Neural cell (in vitro differentiated cells): ENCODE results near the gene SLC18A3. TPM values are rescaled to one million over a fixed set of nuclear protein-coding genes. Genes with fewer than 3 reads are reported as not detected.

ENCODE experiments used
- H2AFZ ChIP-seq: fragments of 200-600, 300-800 bp; sonication (generic), shearing (Covaris generic); 2 replicates; pipeline ENCODE4 v1.6.0; 2014; ENCODE audit warnings: low read depth, mild to moderate bottlenecking, antibody characterized with exemption, low read length, moderate library complexity
- H3F3A ChIP-seq: fragments of 200-600 bp; shearing (Covaris generic); 2 replicates; pipeline ENCODE4 v1.6.1; 2016; ENCODE audit warnings: mild to moderate bottlenecking, moderate library complexity, mixed read lengths, antibody characterized with exemption, low read length; ENCODE audit not compliant: insufficient read depth, poor library complexity, severe bottlenecking
- H3K27ac ChIP-seq: fragments of 200-600, 300-800 bp; sonication (generic), shearing (Covaris generic); 2 replicates; pipeline ENCODE4 v1.5.1; 2014; ENCODE audit warnings: mild to moderate bottlenecking, low read length, moderate library complexity
- H3K27me3 ChIP-seq: fragments of 300-800, 200-600 bp; sonication (generic), shearing (Covaris generic); 2 replicates; pipeline ENCODE4 v1.6.0; 2014; ENCODE audit warnings: mild to moderate bottlenecking, low read depth, low read length, moderate library complexity; ENCODE audit not compliant: insufficient read depth
- H3K36me3 ChIP-seq: fragments of 300-800, 200-600 bp; sonication (generic), shearing (Covaris generic); 2 replicates; pipeline ENCODE4 v1.5.1; 2014; ENCODE audit warnings: mild to moderate bottlenecking, antibody characterized with exemption, low read length, moderate library complexity; ENCODE audit not compliant: insufficient read depth
- H3K4me2 ChIP-seq: fragments of 300-800, 200-600 bp; sonication (generic), shearing (Covaris generic); 2 replicates; pipeline ENCODE4 v1.6.0; 2014; ENCODE audit warnings: mild to moderate bottlenecking, low read length
- H3K4me3 ChIP-seq: fragments of 300-800, 200-600 bp; sonication (generic), shearing (Covaris generic); 2 replicates; pipeline ENCODE4 v1.5.1; 2014; ENCODE audit warnings: mild to moderate bottlenecking, low read length, moderate library complexity
- H3K79me2 ChIP-seq: fragments of 200-600 bp; shearing (Covaris generic); replicated peaks from 2 replicates; pipeline ENCODE4 v1.6.0; 2014; ENCODE audit warnings: mild to moderate bottlenecking, low read length, moderate library complexity; ENCODE audit not compliant: insufficient read depth
- H3K9ac ChIP-seq: fragments of 300-800, 200-600 bp; sonication (generic), shearing (Covaris generic); 2 replicates; pipeline ENCODE4 v1.6.1; 2016; ENCODE audit warnings: mild to moderate bottlenecking, low read length, mixed read lengths
- H3K9me2 ChIP-seq: fragments of 200-600 bp; shearing (Covaris generic); 2 replicates; pipeline ENCODE4 v1.6.1; 2016; ENCODE audit warnings: mild to moderate bottlenecking, low read length, mixed read lengths; ENCODE audit not compliant: insufficient read depth
- H3K9me3 ChIP-seq: fragments of 200-600, 300-800 bp; sonication (generic), shearing (Covaris generic); 2 replicates; pipeline ENCODE4 v1.6.1; 2016; ENCODE audit warnings: mild to moderate bottlenecking, mixed run types, low read length, moderate library complexity, mixed read lengths
- H4K20me1 ChIP-seq: fragments of 200-600 bp; shearing (Covaris generic); 2 replicates; pipeline ENCODE4 v1.6.1; 2016; ENCODE audit warnings: mild to moderate bottlenecking, mixed run types; ENCODE audit not compliant: insufficient read depth
- CTCF ChIP-seq: fragments of 450-650 bp; IDR thresholded peaks from 2 replicates; pipeline ENCODE4 v1.5.1; 2014; ENCODE audit warnings: antibody characterized with exemption, mild to moderate bottlenecking, moderate library complexity; ENCODE audit not compliant: poor library complexity, severe bottlenecking
- EP300 ChIP-seq: fragments of 450-650 bp; conservative IDR thresholded peaks from 2 replicates; pipeline ENCODE4 v1.6.1; 2014; ENCODE audit warnings: antibody characterized with exemption, mild to moderate bottlenecking, moderate library complexity; ENCODE audit not compliant: poor library complexity, severe bottlenecking
- EZH2 ChIP-seq: fragments of 200-600, 300-800 bp; shearing (Covaris generic), sonication (generic); IDR thresholded peaks from 2 replicates; pipeline ENCODE4 v1.6.1; 2014; ENCODE audit warnings: antibody characterized with exemption, low read length, borderline replicate concordance, mild to moderate bottlenecking; ENCODE audit not compliant: insufficient read depth, poor library complexity, severe bottlenecking
- POLR2AphosphoS5 ChIP-seq: IDR thresholded peaks from 2 replicates; pipeline ENCODE4 v1.6.1; 2012
- RAD21 ChIP-seq: fragments of 450-650 bp; conservative IDR thresholded peaks from 2 replicates; pipeline ENCODE4 v1.6.1; 2014; ENCODE audit warnings: antibody characterized with exemption, mild to moderate bottlenecking, moderate library complexity
- REST ChIP-seq: IDR thresholded peaks from 2 replicates; pipeline ENCODE4 v1.6.1; 2012; ENCODE audit warnings: borderline replicate concordance
- SMC3 ChIP-seq: fragments of 450-650 bp; conservative IDR thresholded peaks from 2 replicates; pipeline ENCODE4 v1.6.1; 2014; ENCODE audit warnings: antibody characterized with exemption, mild to moderate bottlenecking, moderate library complexity; ENCODE audit not compliant: poor library complexity
- TAF1 ChIP-seq: IDR thresholded peaks from 2 replicates; pipeline ENCODE4 v1.6.1; 2012; ENCODE audit warnings: low read depth
- polyA plus RNA-seq: library from polyadenylated mRNA; depleted of rRNA; stranded (reverse); fragments of >200 nt; gene quantifications from 2 replicates; pipeline ENCODE4 v1.2.3, GENCODE V29; 2014

SLC18A3 gene
- polyA plus RNA-seq, 1 donor from 2014 or later, result not detected

- peaks cover 94% of the 10 kb centered on the region for H3K27me3 ChIP-seq
Observed at GRCh38 chr10:49605939-49606509, 4.1 kb upstream of the SLC18A3 start.

GRCh38 chr10:49606981-49607535 is 3.1 kb upstream of the SLC18A3 start:
- no peak overlapping the region for H2AFZ ChIP-seq
- H3K9me3 ChIP-seq, result no peaks in the 10 kb centered on the region
- H3K27ac ChIP-seq, result no peak overlapping the region
- H3K4me2 ChIP-seq, result no peak overlapping the region
- H3K36me3 ChIP-seq, result no peaks in the 10 kb centered on the region
- H3K4me3 ChIP-seq, result no peak overlapping the region
- H3K79me2 ChIP-seq, result no peaks in the 10 kb centered on the region
- no peaks in the 10 kb centered on the region for H4K20me1 ChIP-seq
- TF ChIP-seq REST (peak; percentile 48), RAD21 (no peak)
- H3K27me3 ChIP-seq, result peaks cover 99% of the 10 kb centered on the region
- H3F3A ChIP-seq, result no peaks in the 10 kb centered on the region
- no peak overlapping the region for H3K9ac ChIP-seq
- H3K9me2 ChIP-seq, result no peaks in the 10 kb centered on the region

More at GRCh38 chr10:49605939-49606509, 4.1 kb upstream of the SLC18A3 start:
- H3K4me2 ChIP-seq, result no peak overlapping the region
- no peaks in the 10 kb centered on the region for H3K36me3 ChIP-seq
- no peaks in the 10 kb centered on the region for H3K9me2 ChIP-seq
- no peak overlapping the region for H3K4me3 ChIP-seq
- H3K9me3 ChIP-seq, result no peaks in the 10 kb centered on the region
- no peak overlapping the region for H3K9ac ChIP-seq
- H3K27ac ChIP-seq, result no peak overlapping the region
- H3F3A ChIP-seq, result no peaks in the 10 kb centered on the region
- H4K20me1 ChIP-seq, result no peaks in the 10 kb centered on the region
- H3K79me2 ChIP-seq, result no peaks in the 10 kb centered on the region
- no peak overlapping the region for H2AFZ ChIP-seq
- TF ChIP-seq TAF1 (no peak), POLR2AphosphoS5 (no peak), CTCF (no peak), SMC3 (no peak), EZH2 (no peak), EP300 (no peak)
